Erythroblast (primary cell): ENCODE data around the gene QRFP.

Experiments
- GATA1 ChIP-seq: IDR thresholded peaks from 2 replicates; pipeline ENCODE4 v1.6.1; 2011; ENCODE audit warnings: low read depth, mild to moderate bottlenecking, control low read depth, low read length, moderate library complexity
- POLR2A ChIP-seq: IDR thresholded peaks from 2 replicates; pipeline ENCODE4 v1.6.1; 2011; ENCODE audit warnings: mild to moderate bottlenecking, low read length

- no peak for TF ChIP-seq POLR2A
- no peak for TF ChIP-seq GATA1
Observed at GRCh38 chr9:130899051-130899748, 2.6 kb upstream of the QRFP start.
